ENCODE data around the gene CPA5.

- TF ChIP-seq CTCF (IDR thresholded peaks at IDR 0.05): no peak
- no peak for TF ChIP-seq POLR2A (IDR thresholded peaks at IDR 0.05)
Measured at GRCh38 chr7:130390486-130390885, 45.9 kb downstream of the CPA5 start.

Measured in right lobe of liver (tissue), 4 donors.